Panc1 (cell line): ENCODE data around the gene CDH15. TPM values are rescaled to one million over a fixed set of nuclear protein-coding genes. Genes with fewer than 3 reads are reported as not detected.
A peak's percentile ranks its signal among the peaks of the same experiment; 100 is the strongest.

Experiments
- ATAC-seq: fragments of 200-7000 bp; cut with Tn5 transposase; 2 replicates; pipeline ENCODE4 v1.9.1; 2020; ENCODE audit warnings: mild to moderate bottlenecking, moderate library complexity
- BruUV-seq: library from RNA; stranded (reverse); fragments of 400-500 nt; replicated peaks from 2 replicates; lab custom pipeline; 2021; lab: Mats Ljungman, UMichigan
- CTCF ChIA-PET: fragments of 300-600 bp; sonication (Branson Sonifier 250); formaldehyde crosslinking; loops from one replicate; lab custom pipeline; 2022; ENCODE audit warnings: antibody characterized with exemption; lab: Charles Lee
- POLR2A ChIA-PET: fragments of 300-600 bp; sonication (Branson Sonifier 250); formaldehyde crosslinking; loops from one replicate; lab custom pipeline; 2022; ENCODE audit warnings: antibody characterized with exemption; lab: Charles Lee
- DNase-seq: peaks from one replicate; pipeline ENCODE4 v3.0.0-alpha.2; 2010; ENCODE audit warnings: low read depth, low spot score
- H3K27ac ChIP-seq: 2 replicates; pipeline ENCODE4 v1.5.1; 2011; ENCODE audit warnings: mild to moderate bottlenecking, low read length, inconsistent platforms
- H3K27me3 ChIP-seq: fragments of 200-500 bp; sonication (Bioruptor generic); 2 replicates; pipeline ENCODE4 v1.6.0; 2014; ENCODE audit warnings: low read length, inconsistent platforms; ENCODE audit not compliant: control insufficient read depth, insufficient read depth
- H3K36me3 ChIP-seq: fragments of 200-500 bp; sonication (Bioruptor generic); 2 replicates; pipeline ENCODE4 v1.5.1; 2014; ENCODE audit warnings: inconsistent platforms, mild to moderate bottlenecking, low read length, moderate library complexity; ENCODE audit not compliant: control insufficient read depth, insufficient read depth
- H3K4me1 ChIP-seq: 2 replicates; pipeline ENCODE4 v1.5.1; 2011; ENCODE audit warnings: inconsistent platforms, mild to moderate bottlenecking, low read length, moderate library complexity; ENCODE audit not compliant: control insufficient read depth, insufficient read depth
- H3K4me3 ChIP-seq, 2 experiments: 2 replicates each; pipeline ENCODE4 v1.5.1; 2011 to 2012; ENCODE audit warnings: low read depth in 2 of 2, low read length in 2 of 2, mild to moderate bottlenecking in 2 of 2, inconsistent platforms in 1 of 2, moderate library complexity in 1 of 2
- H3K9me3 ChIP-seq: fragments of 200-500 bp; sonication (Bioruptor generic); 2 replicates; pipeline ENCODE4 v1.5.1; 2014; ENCODE audit warnings: low read depth, mild to moderate bottlenecking, inconsistent platforms, low read length, moderate library complexity; ENCODE audit not compliant: control insufficient read depth, insufficient read depth
- POLR2AphosphoS5 ChIP-seq: IDR thresholded peaks from 2 replicates; pipeline ENCODE4 v1.6.1; 2012; ENCODE audit warnings: mild to moderate bottlenecking, low read depth, low read length, moderate library complexity
- REST ChIP-seq, 2 experiments: IDR thresholded peaks; 2 replicates each; pipeline ENCODE4 v1.6.1; 2011 to 2012; ENCODE audit warnings: low read depth in 2 of 2, control low read depth in 1 of 2, low read length in 1 of 2, mild to moderate bottlenecking in 1 of 2, moderate library complexity in 1 of 2; ENCODE audit not compliant: insufficient read depth in 1 of 2
- SIN3A ChIP-seq: IDR thresholded peaks from 2 replicates; pipeline ENCODE4 v1.6.1; 2012; ENCODE audit warnings: low read depth, mild to moderate bottlenecking, low read length, moderate library complexity, borderline replicate concordance; ENCODE audit not compliant: insufficient read depth
- TCF7L2 ChIP-seq: IDR thresholded peaks from 2 replicates; pipeline ENCODE4 v1.6.1; 2011; ENCODE audit warnings: mild to moderate bottlenecking, low read depth, low read length, inconsistent platforms
- in situ Hi-C: cut with HindIII; loops from 2 replicates; pipeline ENCODE4 v1.10.0; 2016; ENCODE audit warnings: low sequenced_read_pairs, low pct_unique_long_range_greater_than_20kb
- intact Hi-C: fragments of 100-400 bp; cut with micrococcal nuclease; formaldehyde crosslinking; loops from one replicate; pipeline ENCODE4 v1.10.0; 2022; ENCODE audit not compliant: unreplicated experiment
- total RNA-seq: library from RNA; stranded (reverse); gene quantifications from one replicate; pipeline ENCODE4 v1.2.1, GENCODE V29; 2021; ENCODE audit not compliant: unreplicated experiment
- TF ChIP-seq, protein P1 (sequence below): fragments of 450-650 bp; IDR thresholded peaks from 2 replicates; pipeline ENCODE4 v1.5.1; 2017; ENCODE audit warnings: mild to moderate bottlenecking

The CDH15 gene
- total RNA-seq, 1 experiment from 2014 or later, result 0.51 TPM

DNA sequence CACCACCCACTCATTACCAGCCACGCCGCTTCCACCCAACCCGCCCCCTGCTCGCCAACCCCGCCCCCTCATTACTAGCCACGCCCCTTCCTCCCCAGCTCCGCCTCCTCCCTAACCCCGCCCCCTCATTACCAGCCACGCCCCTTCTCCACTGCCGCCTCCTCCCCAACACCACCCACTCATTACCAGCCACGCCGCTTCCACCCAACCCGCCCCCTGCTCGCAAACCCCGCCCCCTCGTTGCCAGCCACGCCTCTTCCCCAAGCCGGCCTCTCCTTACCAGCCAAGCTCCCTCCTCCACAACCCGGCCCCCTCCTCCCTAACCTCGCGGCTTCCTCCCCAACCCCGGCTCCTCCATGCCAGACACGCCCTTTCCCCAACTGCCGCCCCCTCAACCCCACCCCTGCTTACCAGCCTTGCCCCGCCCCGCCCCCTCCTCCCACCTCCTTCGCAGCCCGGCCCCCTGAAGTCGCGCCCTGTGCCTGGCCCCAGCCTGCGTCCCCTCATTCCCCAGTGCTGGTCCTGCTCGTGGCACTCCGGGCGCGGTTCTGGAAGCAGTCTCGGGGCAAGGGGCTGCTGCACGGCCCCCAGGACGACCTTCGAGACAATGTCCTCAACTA is 21.5 kb downstream of the CDH15 start:
- H3K27me3 ChIP-seq, result no peaks in the 10 kb centered on the region
- H3K36me3 ChIP-seq, result no peaks in the 10 kb centered on the region; the same call in 1 of the 2 replicates
- DNase-seq, result no peak
- no peak for TF ChIP-seq TCF7L2
- TF ChIP-seq SIN3A, result no peak
- TF ChIP-seq REST (IDR thresholded peaks at IDR 0.05; ENCODE audit: insufficient read depth in 1 of 2, low read depth in 2 of 2, low read length in 1 of 2), result no peak
- TF ChIP-seq POLR2AphosphoS5, result no peak
- TF ChIP-seq, protein P1, sequence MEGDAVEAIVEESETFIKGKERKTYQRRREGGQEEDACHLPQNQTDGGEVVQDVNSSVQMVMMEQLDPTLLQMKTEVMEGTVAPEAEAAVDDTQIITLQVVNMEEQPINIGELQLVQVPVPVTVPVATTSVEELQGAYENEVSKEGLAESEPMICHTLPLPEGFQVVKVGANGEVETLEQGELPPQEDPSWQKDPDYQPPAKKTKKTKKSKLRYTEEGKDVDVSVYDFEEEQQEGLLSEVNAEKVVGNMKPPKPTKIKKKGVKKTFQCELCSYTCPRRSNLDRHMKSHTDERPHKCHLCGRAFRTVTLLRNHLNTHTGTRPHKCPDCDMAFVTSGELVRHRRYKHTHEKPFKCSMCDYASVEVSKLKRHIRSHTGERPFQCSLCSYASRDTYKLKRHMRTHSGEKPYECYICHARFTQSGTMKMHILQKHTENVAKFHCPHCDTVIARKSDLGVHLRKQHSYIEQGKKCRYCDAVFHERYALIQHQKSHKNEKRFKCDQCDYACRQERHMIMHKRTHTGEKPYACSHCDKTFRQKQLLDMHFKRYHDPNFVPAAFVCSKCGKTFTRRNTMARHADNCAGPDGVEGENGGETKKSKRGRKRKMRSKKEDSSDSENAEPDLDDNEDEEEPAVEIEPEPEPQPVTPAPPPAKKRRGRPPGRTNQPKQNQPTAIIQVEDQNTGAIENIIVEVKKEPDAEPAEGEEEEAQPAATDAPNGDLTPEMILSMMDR, result no peak
- peak; percentile 68 for ATAC-seq
- no peak overlapping the region; a peak in 1 of 4 replicates for H3K4me3 ChIP-seq
- intact Hi-C loops (no loop called here), in situ Hi-C loops (no loop called here)
- H3K9me3 ChIP-seq, result no peaks in the 10 kb centered on the region
- H3K4me1 ChIP-seq, result no peaks in the 10 kb centered on the region
- POLR2A ChIA-PET, result interaction anchor here (0.6 to 0.7 kb wide), 3 partner anchors 9 to 251 kb away, joined by 3 read pairs; no protein-coding TSS in a partner anchor
- H3K27ac ChIP-seq, result no peak overlapping the region
- CTCF ChIA-PET, result interaction anchor here (0.8 to 1.1 kb wide), 3 partner anchors 8 to 302 kb away, joined by 5 to 13 read pairs (median 6); no protein-coding TSS in a partner anchor
- no TSS peak for BruUV-seq

DNA sequence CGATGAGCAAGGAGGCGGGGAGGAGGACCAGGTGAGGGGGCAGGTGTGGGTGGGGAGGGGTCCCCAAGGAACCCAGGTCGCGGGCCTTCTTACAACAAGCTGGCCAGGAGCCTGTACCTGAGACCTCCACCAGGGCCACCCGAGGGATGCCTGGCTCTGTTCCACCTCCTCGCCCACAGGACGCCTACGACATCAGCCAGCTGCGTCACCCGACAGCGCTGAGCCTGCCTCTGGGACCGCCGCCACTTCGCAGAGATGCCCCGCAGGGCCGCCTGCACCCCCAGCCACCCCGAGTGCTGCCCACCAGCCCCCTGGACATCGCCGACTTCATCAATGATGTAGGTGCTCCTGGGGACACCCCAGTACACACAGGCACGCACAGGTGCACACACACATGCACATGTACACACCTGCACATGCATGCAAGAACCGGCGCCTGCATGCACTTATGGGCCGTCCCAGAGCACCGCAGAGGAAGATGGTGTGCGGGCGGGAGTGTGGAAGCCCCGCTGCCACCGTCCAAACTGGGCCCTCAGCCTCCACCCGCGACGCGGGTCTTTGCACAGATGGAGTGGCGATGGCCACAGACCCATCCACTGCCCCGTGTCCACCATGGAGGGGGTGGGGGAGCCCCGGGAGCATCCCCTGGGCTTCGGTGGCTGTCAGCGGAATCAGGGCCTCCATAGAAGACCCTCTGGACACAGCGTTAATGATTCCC is 22.2 kb downstream of the CDH15 start:
- BruUV-seq, result no TSS peak

More for the DNA sequence above, 22.2 kb downstream of the CDH15 start:
- ATAC-seq (no peak), DNase-seq (no peak)
- Histone ChIP-seq H3K27ac (no peak overlapping the region), H3K36me3 (no peaks in the 10 kb centered on the region; the same call in 1 of the 2 replicates), H3K9me3 (no peaks in the 10 kb centered on the region), H3K4me3 (no peak overlapping the region; a peak in 1 of 4 replicates), H3K27me3 (no peaks in the 10 kb centered on the region), H3K4me1 (no peaks in the 10 kb centered on the region)
- CTCF ChIA-PET, result no interaction called here
- in situ Hi-C loops (no loop called here), intact Hi-C loops (no loop called here)
- POLR2A ChIA-PET, result no interaction called here
- TF ChIP-seq TCF7L2 (no peak), POLR2AphosphoS5 (no peak), REST (IDR thresholded peaks at IDR 0.05; ENCODE audit: insufficient read depth in 1 of 2, low read depth in 2 of 2, low read length in 1 of 2) (no peak), SIN3A (no peak)
- TF ChIP-seq, protein P1, result no peak
